Measurements from ENCODE around the gene AQP1. TPM values are rescaled to one million over a fixed set of nuclear protein-coding genes. Genes with fewer than 3 reads are reported as not detected.

The AQP1 gene
- total and polyA plus RNA-seq, 2 of the 13 experiments (the other 11 are each of a cell fraction or from before 2014, with no cell fraction given) = not detected

DNA sequence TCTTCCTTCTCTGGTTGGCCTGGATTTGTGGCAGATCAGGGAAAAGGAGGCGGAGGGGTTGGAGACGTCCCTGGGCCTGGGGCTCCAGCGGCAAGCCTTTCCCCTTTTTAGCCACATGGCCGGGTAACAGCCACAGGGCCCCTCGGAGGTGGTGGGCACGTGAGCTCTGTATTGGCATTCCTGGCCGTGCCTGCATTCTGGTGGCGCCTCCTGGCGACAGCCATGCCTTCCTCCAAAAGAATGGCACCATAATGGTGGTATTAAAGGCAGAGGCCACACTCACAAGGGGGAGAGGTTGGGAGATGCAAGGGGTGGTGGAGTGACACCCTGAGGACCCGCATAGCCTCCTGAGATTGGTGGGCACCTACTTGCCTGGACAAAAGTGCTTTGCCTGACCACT, 3.0 kb upstream of the AQP1 start (continued):
- TF ChIP-seq CAMTA2 (CRISPR knock-in tag; IDR thresholded peaks at IDR 0.05; ENCODE audit: borderline replicate concordance) (no peak), ZNF7 (CRISPR knock-in tag; IDR thresholded peaks at IDR 0.05) (no peak), ZSCAN5A (CRISPR knock-in tag; IDR thresholded peaks at IDR 0.05; ENCODE audit: borderline replicate concordance) (no peak), BHLHE40 (IDR thresholded peaks at IDR 0.05; ENCODE audit: low read length) (peak; percentile 84), HOMEZ (CRISPR knock-in tag; IDR thresholded peaks at IDR 0.05; ENCODE audit: low read depth) (no peak), MEIS1 (CRISPR knock-in tag; IDR thresholded peaks at IDR 0.05; ENCODE audit: borderline replicate concordance) (no peak)
- TF ChIP-seq, protein P1, sequence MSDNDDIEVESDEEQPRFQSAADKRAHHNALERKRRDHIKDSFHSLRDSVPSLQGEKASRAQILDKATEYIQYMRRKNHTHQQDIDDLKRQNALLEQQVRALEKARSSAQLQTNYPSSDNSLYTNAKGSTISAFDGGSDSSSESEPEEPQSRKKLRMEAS (IDR thresholded peaks at IDR 0.05) = 0 out of 2 replicates have a peak, but pooled peaks have one; percentile 21

DNA sequence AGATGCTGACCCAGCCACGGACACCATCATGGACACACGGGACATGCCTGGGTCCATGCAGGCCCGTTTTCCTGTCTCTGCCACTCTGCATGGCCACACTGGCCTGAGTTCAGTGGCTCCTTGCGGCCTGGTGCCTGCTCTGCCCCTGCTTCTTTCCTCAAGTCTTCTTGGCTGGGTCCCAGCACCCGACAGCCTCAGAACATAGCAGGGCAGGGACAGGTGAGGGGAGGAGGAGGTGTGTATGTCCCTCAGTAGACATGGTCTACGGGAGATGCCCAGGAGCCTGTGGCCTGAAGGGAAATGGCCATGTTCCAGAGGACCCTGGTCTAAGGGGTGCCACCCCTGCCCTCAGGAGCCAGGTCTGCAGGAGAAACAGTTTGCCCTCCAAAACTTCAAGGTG, 2.2 kb upstream of the AQP1 start:
- intact Hi-C loops (cut with micrococcal nuclease; ENCODE audit: unreplicated experiment) = no loop called here
- FAIRE-seq (no peak), DNase-seq (ENCODE audit: low spot score) (no peak), ATAC-seq (no peak)
- in situ Hi-C loops (cut with HindIII; ENCODE audit: extremely low pct_ligation_motif_present, low pct_unique_long_range_greater_than_20kb) = no loop called here
- H3K36me3 ChIP-seq (replicated peaks in 1 of 2; ENCODE audit: control insufficient read depth in 1 of 2, insufficient read depth in 2 of 2, low read length in 2 of 2) = no peaks in the 10 kb centered on the region
- no peaks in the 10 kb centered on the region for H3K4me1 ChIP-seq (ENCODE audit: insufficient read depth, low read length)
- CTCF ChIA-PET (ENCODE audit: low intra/inter-chr PET ratio, low total read pairs) = interaction anchor here (1.3 kb wide), 1 partner anchor 109 kb away, joined by 5 read pairs; no protein-coding TSS in a partner anchor
- 0% methylated on average over 1 of the region's 6 CpGs for WGBS (ENCODE audit: low lambda C conversion rate)
- no peak overlapping the region for H3K4me2 ChIP-seq (ENCODE audit: low read depth, low read length)
- no peaks in the 10 kb centered on the region for H3K9me3 ChIP-seq (ENCODE audit: low read length)
- H4K20me1 ChIP-seq (ENCODE audit: insufficient read depth, low read length) = no peaks in the 10 kb centered on the region
- POLR2A ChIA-PET = no interaction called here
- no peak overlapping the region for H3K27ac ChIP-seq (ENCODE audit: extremely low read length, insufficient read depth, low read length)
- no TSS peak for BruUV-seq (replicated peaks)
- no peak overlapping the region for H3K4me3 ChIP-seq (replicated peaks in 1 of 3; ENCODE audit: insufficient read depth in 1 of 3, low read depth in 2 of 3, low read length in 3 of 3)
- peaks cover 3 to 4% of the 10 kb centered on the region in 2 experiments; a peak in 3 of 5 replicates for H3K27me3 ChIP-seq (ENCODE audit: control insufficient read depth in 1 of 2, insufficient read depth in 2 of 2, low read length in 2 of 2)
- no peak overlapping the region for H3K9ac ChIP-seq (ENCODE audit: insufficient read depth, low read depth, low read length)
- H2AFZ ChIP-seq (ENCODE audit: low read length) = no peak overlapping the region
- no peaks in the 10 kb centered on the region for H3K79me2 ChIP-seq (ENCODE audit: insufficient read depth, low read length)
- no peak for TF ChIP-seq BCL6 (CRISPR knock-in tag; IDR thresholded peaks at IDR 0.05)
- TF ChIP-seq HOXA7 (CRISPR knock-in tag; IDR thresholded peaks at IDR 0.05) = no peak
- TF ChIP-seq, protein P2, sequence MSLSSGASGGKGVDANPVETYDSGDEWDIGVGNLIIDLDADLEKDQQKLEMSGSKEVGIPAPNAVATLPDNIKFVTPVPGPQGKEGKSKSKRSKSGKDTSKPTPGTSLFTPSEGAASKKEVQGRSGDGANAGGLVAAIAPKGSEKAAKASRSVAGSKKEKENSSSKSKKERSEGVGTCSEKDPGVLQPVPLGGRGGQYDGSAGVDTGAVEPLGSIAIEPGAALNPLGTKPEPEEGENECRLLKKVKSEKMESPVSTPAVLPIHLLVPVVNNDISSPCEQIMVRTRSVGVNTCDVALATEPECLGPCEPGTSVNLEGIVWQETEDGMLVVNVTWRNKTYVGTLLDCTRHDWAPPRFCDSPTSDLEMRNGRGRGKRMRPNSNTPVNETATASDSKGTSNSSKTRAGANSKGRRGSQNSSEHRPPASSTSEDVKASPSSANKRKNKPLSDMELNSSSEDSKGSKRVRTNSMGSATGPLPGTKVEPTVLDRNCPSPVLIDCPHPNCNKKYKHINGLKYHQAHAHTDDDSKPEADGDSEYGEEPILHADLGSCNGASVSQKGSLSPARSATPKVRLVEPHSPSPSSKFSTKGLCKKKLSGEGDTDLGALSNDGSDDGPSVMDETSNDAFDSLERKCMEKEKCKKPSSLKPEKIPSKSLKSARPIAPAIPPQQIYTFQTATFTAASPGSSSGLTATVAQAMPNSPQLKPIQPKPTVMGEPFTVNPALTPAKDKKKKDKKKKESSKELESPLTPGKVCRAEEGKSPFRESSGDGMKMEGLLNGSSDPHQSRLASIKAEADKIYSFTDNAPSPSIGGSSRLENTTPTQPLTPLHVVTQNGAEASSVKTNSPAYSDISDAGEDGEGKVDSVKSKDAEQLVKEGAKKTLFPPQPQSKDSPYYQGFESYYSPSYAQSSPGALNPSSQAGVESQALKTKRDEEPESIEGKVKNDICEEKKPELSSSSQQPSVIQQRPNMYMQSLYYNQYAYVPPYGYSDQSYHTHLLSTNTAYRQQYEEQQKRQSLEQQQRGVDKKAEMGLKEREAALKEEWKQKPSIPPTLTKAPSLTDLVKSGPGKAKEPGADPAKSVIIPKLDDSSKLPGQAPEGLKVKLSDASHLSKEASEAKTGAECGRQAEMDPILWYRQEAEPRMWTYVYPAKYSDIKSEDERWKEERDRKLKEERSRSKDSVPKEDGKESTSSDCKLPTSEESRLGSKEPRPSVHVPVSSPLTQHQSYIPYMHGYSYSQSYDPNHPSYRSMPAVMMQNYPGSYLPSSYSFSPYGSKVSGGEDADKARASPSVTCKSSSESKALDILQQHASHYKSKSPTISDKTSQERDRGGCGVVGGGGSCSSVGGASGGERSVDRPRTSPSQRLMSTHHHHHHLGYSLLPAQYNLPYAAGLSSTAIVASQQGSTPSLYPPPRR (CRISPR knock-in tag; IDR thresholded peaks at IDR 0.05; ENCODE audit: borderline replicate concordance) = no peak
- no peak for TF ChIP-seq ZNF549 (CRISPR knock-in tag; IDR thresholded peaks at IDR 0.05)
- TF ChIP-seq, protein P3, sequence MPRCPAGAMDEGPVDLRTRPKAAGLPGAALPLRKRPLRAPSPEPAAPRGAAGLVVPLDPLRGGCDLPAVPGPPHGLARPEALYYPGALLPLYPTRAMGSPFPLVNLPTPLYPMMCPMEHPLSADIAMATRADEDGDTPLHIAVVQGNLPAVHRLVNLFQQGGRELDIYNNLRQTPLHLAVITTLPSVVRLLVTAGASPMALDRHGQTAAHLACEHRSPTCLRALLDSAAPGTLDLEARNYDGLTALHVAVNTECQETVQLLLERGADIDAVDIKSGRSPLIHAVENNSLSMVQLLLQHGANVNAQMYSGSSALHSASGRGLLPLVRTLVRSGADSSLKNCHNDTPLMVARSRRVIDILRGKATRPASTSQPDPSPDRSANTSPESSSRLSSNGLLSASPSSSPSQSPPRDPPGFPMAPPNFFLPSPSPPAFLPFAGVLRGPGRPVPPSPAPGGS (CRISPR knock-in tag; IDR thresholded peaks at IDR 0.05) = no peak
- no peak for TF ChIP-seq ZFP90 (CRISPR knock-in tag; IDR thresholded peaks at IDR 0.05; ENCODE audit: borderline replicate concordance)
- TF ChIP-seq HNRNPH1 (optimal IDR thresholded peaks at IDR 0.05; ENCODE audit: low read depth, low read length) = no peak
- TF ChIP-seq WIZ (CRISPR knock-in tag; IDR thresholded peaks at IDR 0.05) = no peak
